Panc1 (cell line): ENCODE data around the gene LNX2. TPM values are rescaled to one million over a fixed set of nuclear protein-coding genes. Genes with fewer than 3 reads are reported as not detected.

Experiments used
- ATAC-seq: fragments of 200-7000 bp; cut with Tn5 transposase; 2 replicates; pipeline ENCODE4 v1.9.1; 2020; ENCODE audit warnings: mild to moderate bottlenecking, moderate library complexity
- BruUV-seq: library from RNA; stranded (reverse); fragments of 400-500 nt; replicated peaks from 2 replicates; lab custom pipeline; 2021; lab: Mats Ljungman, UMichigan
- CTCF ChIA-PET: fragments of 300-600 bp; sonication (Branson Sonifier 250); formaldehyde crosslinking; loops from one replicate; lab custom pipeline; 2022; ENCODE audit warnings: antibody characterized with exemption; lab: Charles Lee
- POLR2A ChIA-PET: fragments of 300-600 bp; sonication (Branson Sonifier 250); formaldehyde crosslinking; loops from one replicate; lab custom pipeline; 2022; ENCODE audit warnings: antibody characterized with exemption; lab: Charles Lee
- DNase-seq: peaks from one replicate; pipeline ENCODE4 v3.0.0-alpha.2; 2010; ENCODE audit warnings: low read depth, low spot score
- H3K27ac ChIP-seq: 2 replicates; pipeline ENCODE4 v1.5.1; 2011; ENCODE audit warnings: mild to moderate bottlenecking, low read length, inconsistent platforms
- H3K27me3 ChIP-seq: fragments of 200-500 bp; sonication (Bioruptor generic); 2 replicates; pipeline ENCODE4 v1.6.0; 2014; ENCODE audit warnings: low read length, inconsistent platforms; ENCODE audit not compliant: control insufficient read depth, insufficient read depth
- H3K36me3 ChIP-seq: fragments of 200-500 bp; sonication (Bioruptor generic); 2 replicates; pipeline ENCODE4 v1.5.1; 2014; ENCODE audit warnings: inconsistent platforms, mild to moderate bottlenecking, low read length, moderate library complexity; ENCODE audit not compliant: control insufficient read depth, insufficient read depth
- H3K4me1 ChIP-seq: 2 replicates; pipeline ENCODE4 v1.5.1; 2011; ENCODE audit warnings: inconsistent platforms, mild to moderate bottlenecking, low read length, moderate library complexity; ENCODE audit not compliant: control insufficient read depth, insufficient read depth
- H3K4me3 ChIP-seq, 2 experiments: 2 replicates each; pipeline ENCODE4 v1.5.1; 2011 to 2012; ENCODE audit warnings: low read depth in 2 of 2, low read length in 2 of 2, mild to moderate bottlenecking in 2 of 2, inconsistent platforms in 1 of 2, moderate library complexity in 1 of 2
- H3K9me3 ChIP-seq: fragments of 200-500 bp; sonication (Bioruptor generic); 2 replicates; pipeline ENCODE4 v1.5.1; 2014; ENCODE audit warnings: low read depth, mild to moderate bottlenecking, inconsistent platforms, low read length, moderate library complexity; ENCODE audit not compliant: control insufficient read depth, insufficient read depth
- CTCF ChIP-seq: fragments of 450-650 bp; IDR thresholded peaks from 2 replicates; pipeline ENCODE4 v1.5.1; 2017; ENCODE audit warnings: mild to moderate bottlenecking
- POLR2AphosphoS5 ChIP-seq: IDR thresholded peaks from 2 replicates; pipeline ENCODE4 v1.6.1; 2012; ENCODE audit warnings: mild to moderate bottlenecking, low read depth, low read length, moderate library complexity
- REST ChIP-seq, 2 experiments: IDR thresholded peaks; 2 replicates each; pipeline ENCODE4 v1.6.1; 2011 to 2012; ENCODE audit warnings: low read depth in 2 of 2, control low read depth in 1 of 2, low read length in 1 of 2, mild to moderate bottlenecking in 1 of 2, moderate library complexity in 1 of 2; ENCODE audit not compliant: insufficient read depth in 1 of 2
- SIN3A ChIP-seq: IDR thresholded peaks from 2 replicates; pipeline ENCODE4 v1.6.1; 2012; ENCODE audit warnings: low read depth, mild to moderate bottlenecking, low read length, moderate library complexity, borderline replicate concordance; ENCODE audit not compliant: insufficient read depth
- TCF7L2 ChIP-seq: IDR thresholded peaks from 2 replicates; pipeline ENCODE4 v1.6.1; 2011; ENCODE audit warnings: mild to moderate bottlenecking, low read depth, low read length, inconsistent platforms
- in situ Hi-C: cut with HindIII; loops from 2 replicates; pipeline ENCODE4 v1.10.0; 2016; ENCODE audit warnings: low sequenced_read_pairs, low pct_unique_long_range_greater_than_20kb
- intact Hi-C: fragments of 100-400 bp; cut with micrococcal nuclease; formaldehyde crosslinking; loops from one replicate; pipeline ENCODE4 v1.10.0; 2022; ENCODE audit not compliant: unreplicated experiment
- total RNA-seq: library from RNA; stranded (reverse); gene quantifications from one replicate; pipeline ENCODE4 v1.2.1, GENCODE V29; 2021; ENCODE audit not compliant: unreplicated experiment

Gene LNX2
- total RNA-seq, 1 experiment from 2014 or later = 11.6 TPM

GRCh38 chr13:27634791-27635190 lies 14.5 kb upstream of the LNX2 start:
- Histone ChIP-seq H3K27ac (no peak overlapping the region), H3K4me3 (no peak overlapping the region), H3K36me3 (no peaks in the 10 kb centered on the region; the same call in 1 of the 2 replicates), H3K4me1 (no peaks in the 10 kb centered on the region; the same call in 1 of the 2 replicates), H3K9me3 (no peaks in the 10 kb centered on the region), H3K27me3 (no peaks in the 10 kb centered on the region)
- in situ Hi-C loops = no loop called here
- no TSS peak for BruUV-seq
- CTCF ChIA-PET = no interaction called here
- POLR2A ChIA-PET = no interaction called here
- DNase-seq (no peak), ATAC-seq (no peak)
- intact Hi-C loops = no loop called here
- TF ChIP-seq TCF7L2 (no peak), CTCF (no peak), POLR2AphosphoS5 (no peak), REST (IDR thresholded peaks at IDR 0.05; ENCODE audit: insufficient read depth in 1 of 2, low read depth in 2 of 2, low read length in 1 of 2) (no peak), SIN3A (no peak)

GRCh38 chr13:27634231-27634630 lies 13.9 kb upstream of the LNX2 start:
- intact Hi-C loops (no loop called here), in situ Hi-C loops (no loop called here)
- Histone ChIP-seq H3K36me3 (no peaks in the 10 kb centered on the region; the same call in 1 of the 2 replicates), H3K27me3 (no peaks in the 10 kb centered on the region), H3K4me1 (no peaks in the 10 kb centered on the region; the same call in 1 of the 2 replicates), H3K27ac (no peak overlapping the region), H3K4me3 (no peak overlapping the region), H3K9me3 (no peaks in the 10 kb centered on the region)
- ATAC-seq (no peak), DNase-seq (no peak)
- ChIA-PET CTCF (no interaction called here), POLR2A (no interaction called here)
- TF ChIP-seq REST (IDR thresholded peaks at IDR 0.05; ENCODE audit: insufficient read depth in 1 of 2, low read depth in 2 of 2, low read length in 1 of 2) (no peak), SIN3A (no peak), TCF7L2 (no peak), POLR2AphosphoS5 (no peak), CTCF (no peak)
- no TSS peak for BruUV-seq
